Natural killer cell (primary cell): Measurements from ENCODE around the gene FHIT. TPM values are rescaled to one million over a fixed set of nuclear protein-coding genes. Genes with fewer than 3 reads are reported as not detected.
"Not testable (repeated sequence)": the region's sequence is repeated elsewhere in the genome, so short reads cannot be mapped to it uniquely, and the experiment has no call there.

Source experiments
- ATAC-seq, 3 donors: fragments of 150-1000 bp in 2 of 3; fragments of 200-7000 bp in 1 of 3; cut with Tn5 transposase; 1 replicate in 1 of 3; 2 replicates in 2 of 3; pipeline ENCODE4 v1.10.0; 2021; ENCODE audit warnings: mild to moderate bottlenecking in 2 of 3, moderate library complexity in 2 of 3
- DNase-seq, 2 donors: peaks; one replicate each; pipeline versions ENCODE4 v3.0.0 to v3.0.0-alpha.2; 2013 to 2021; ENCODE audit warnings: mixed read lengths in 1 of 2
- H3K27ac ChIP-seq: one replicate; pipeline ENCODE4 v1.5.1; 2013; ENCODE audit warnings: mild to moderate bottlenecking, low read length
- H3K27me3 ChIP-seq: one replicate; pipeline ENCODE4 v1.6.1; 2013; ENCODE audit warnings: low read length; ENCODE audit not compliant: control insufficient read depth, insufficient read depth
- H3K36me3 ChIP-seq: one replicate; pipeline ENCODE4 v1.6.1; 2013; ENCODE audit warnings: low read length; ENCODE audit not compliant: control insufficient read depth, insufficient read depth
- H3K4me1 ChIP-seq: one replicate; pipeline ENCODE4 v1.6.1; 2013; ENCODE audit warnings: low read length; ENCODE audit not compliant: control insufficient read depth, insufficient read depth
- H3K4me3 ChIP-seq: one replicate; pipeline ENCODE4 v1.5.1; 2013; ENCODE audit warnings: low read length
- H3K9me3 ChIP-seq: one replicate; pipeline ENCODE4 v1.6.1; 2013; ENCODE audit warnings: low read length; ENCODE audit not compliant: control insufficient read depth, insufficient read depth
- H3K27ac Mint-ChIP-seq, 2 donors: one replicate each; pipeline ENCODE4 v1.8.0; 2022; ENCODE audit warnings: mild to moderate bottlenecking in 2 of 2, mixed read lengths in 2 of 2, moderate library complexity in 1 of 2
- H3K27me3 Mint-ChIP-seq, 2 donors: one replicate each; pipeline ENCODE4 v1.8.0; 2022; ENCODE audit warnings: low read depth in 2 of 2, mixed read lengths in 2 of 2
- H3K36me3 Mint-ChIP-seq: one replicate; pipeline ENCODE4 v1.8.0; 2022; ENCODE audit warnings: mixed read lengths
- H3K4me1 Mint-ChIP-seq, 2 donors: one replicate each; pipeline ENCODE4 v1.8.0; 2022; ENCODE audit warnings: mixed read lengths in 2 of 2
- H3K4me3 Mint-ChIP-seq: one replicate; pipeline ENCODE4 v1.8.0; 2022; ENCODE audit warnings: mild to moderate bottlenecking, moderate library complexity, mixed read lengths
- H3K9me3 Mint-ChIP-seq, 2 donors: one replicate each; pipeline ENCODE4 v1.8.0; 2022; ENCODE audit warnings: mixed read lengths in 2 of 2
- CTCF ChIP-seq: fragments of 200-600 bp; IDR thresholded peaks from one replicate; pipeline ENCODE4 v1.8.0; 2022; ENCODE audit warnings: antibody characterized with exemption
- WGBS: methylation state at CpG from one replicate; pipeline ENCODE4 v1.1.7; 2013; ENCODE audit warnings: missing lambda C conversion rate; ENCODE audit not compliant: insufficient coverage; 5-methylcytosine and 5-hydroxymethylcytosine counted together
- intact Hi-C: fragments of 100-400 bp; cut with micrococcal nuclease; formaldehyde crosslinking; loops from one replicate; pipeline ENCODE4 v1.14.2; 2022
- total RNA-seq, 4 donors: library from RNA; stranded (reverse); fragments of 120-200 nt in 1 of 4; gene quantifications; one replicate each; pipeline versions ENCODE4 v1.2.3 to v1.2.4, GENCODE V29; 2013 to 2022

The FHIT gene
- total RNA-seq, 3 donors from 2014 or later (not counting 1 experiment from before 2014, with no cell fraction given), result 2.7 to 6.1 (median 3.3) TPM

- 72% methylated on average over 1 of the region's 1 CpG for WGBS
- no peak for DNase-seq
- Histone ChIP-seq H3K27me3 (no peaks in the 10 kb centered on the region), H3K9me3 (no peaks in the 10 kb centered on the region), H3K4me1 (no peaks in the 10 kb centered on the region), H3K36me3 (no peaks in the 10 kb centered on the region), H3K27ac (no peak overlapping the region), H3K4me3 (no peak overlapping the region)
- intact Hi-C loops, result no loop called here
- ATAC-seq, result no peak
- Mint-ChIP-seq H3K9me3 (peaks cover 2% of the 10 kb centered on the region in 2 donors), H3K36me3 (no peaks in the 10 kb centered on the region), H3K4me1 (no peaks in the 10 kb centered on the region), H3K27ac (no peak overlapping the region), H3K27me3 (no peaks in the 10 kb centered on the region), H3K4me3 (no peak overlapping the region)
- no peak for TF ChIP-seq CTCF
Measured at GRCh38 chr3:61051666-61052065, 199.6 kb downstream of the FHIT start.

- ATAC-seq, H3K4me3 ChIP-seq, H3K9me3 Mint-ChIP-seq, intact Hi-C loops, H3K4me1 Mint-ChIP-seq, H3K4me1 ChIP-seq, DNase-seq, H3K27me3 ChIP-seq, H3K27ac ChIP-seq, H3K36me3 ChIP-seq, H3K36me3 Mint-ChIP-seq, H3K27ac Mint-ChIP-seq, H3K4me3 Mint-ChIP-seq, H3K27me3 Mint-ChIP-seq: not testable (repeated sequence)
- WGBS, result no CpG with 5 or more reads among the region's 1 CpG
- peaks cover 13% of the 10 kb centered on the region for H3K9me3 ChIP-seq
Measured at GRCh38 chr3:61045169-61045568, 206.1 kb downstream of the FHIT start.

GRCh38 chr3:61043156-61043555 lies 208.1 kb downstream of the FHIT start:
- no peak for ATAC-seq
- H3K36me3 ChIP-seq, result no peaks in the 10 kb centered on the region

GRCh38 chr3:61040618-61041017 lies 210.6 kb downstream of the FHIT start:
- TF ChIP-seq CTCF, result no peak
- no peak for ATAC-seq
- peaks cover 16% of the 10 kb centered on the region for H3K9me3 ChIP-seq
- DNase-seq, result no peak
- intact Hi-C loops, result no loop called here
- no peak overlapping the region for H3K27ac ChIP-seq
- H3K4me3 ChIP-seq, result no peak overlapping the region
- no peaks in the 10 kb centered on the region for H3K27me3 ChIP-seq
- H3K27ac Mint-ChIP-seq, result no peak overlapping the region
- no peaks in the 10 kb centered on the region for H3K36me3 ChIP-seq
- no peaks in the 10 kb centered on the region for H3K4me1 ChIP-seq
- peaks cover 2 to 3% of the 10 kb centered on the region in 2 donors for H3K9me3 Mint-ChIP-seq
- H3K27me3 Mint-ChIP-seq, result no peaks in the 10 kb centered on the region
- no peak overlapping the region for H3K4me3 Mint-ChIP-seq
- 100% methylated on average over 2 of the region's 2 CpGs for WGBS
- no peaks in the 10 kb centered on the region for H3K36me3 Mint-ChIP-seq
- no peaks in the 10 kb centered on the region for H3K4me1 Mint-ChIP-seq

More at GRCh38 chr3:61043156-61043555, 208.1 kb downstream of the FHIT start:
- Histone ChIP-seq H3K4me3 (no peak overlapping the region), H3K4me1 (no peaks in the 10 kb centered on the region), H3K9me3 (peaks cover 13% of the 10 kb centered on the region), H3K27ac (no peak overlapping the region), H3K27me3 (no peaks in the 10 kb centered on the region)
- no peaks in the 10 kb centered on the region for H3K4me1 Mint-ChIP-seq
- intact Hi-C loops, result no loop called here
- no peak for TF ChIP-seq CTCF
- DNase-seq, result no peak
- H3K36me3 Mint-ChIP-seq, result no peaks in the 10 kb centered on the region
- H3K4me3 Mint-ChIP-seq, result no peak overlapping the region
- WGBS, result 95% methylated on average over 10 of the region's 10 CpGs
- no peaks in the 10 kb centered on the region for H3K27me3 Mint-ChIP-seq
- H3K9me3 Mint-ChIP-seq, result peaks cover 2 to 5% of the 10 kb centered on the region in 2 donors
- H3K27ac Mint-ChIP-seq, result no peak overlapping the region
